ENCODE measurements around the gene NACC2. TPM values are rescaled to one million over a fixed set of nuclear protein-coding genes. Genes with fewer than 3 reads are reported as not detected.

The NACC2 gene
- total RNA-seq, 1 experiment from 2014 or later: 62.0 TPM

GRCh38 chr9:135963338-135963737 is 131.8 kb downstream of the NACC2 start:
- no peaks in the 10 kb centered on the region for H3K27me3 ChIP-seq (ENCODE audit: control insufficient read depth, insufficient read depth, low read length)
- in situ Hi-C loops (cut with HindIII; ENCODE audit: low pct_unique_long_range_greater_than_20kb, low sequenced_read_pairs): no loop called here
- CTCF ChIA-PET: no interaction called here

DNA sequence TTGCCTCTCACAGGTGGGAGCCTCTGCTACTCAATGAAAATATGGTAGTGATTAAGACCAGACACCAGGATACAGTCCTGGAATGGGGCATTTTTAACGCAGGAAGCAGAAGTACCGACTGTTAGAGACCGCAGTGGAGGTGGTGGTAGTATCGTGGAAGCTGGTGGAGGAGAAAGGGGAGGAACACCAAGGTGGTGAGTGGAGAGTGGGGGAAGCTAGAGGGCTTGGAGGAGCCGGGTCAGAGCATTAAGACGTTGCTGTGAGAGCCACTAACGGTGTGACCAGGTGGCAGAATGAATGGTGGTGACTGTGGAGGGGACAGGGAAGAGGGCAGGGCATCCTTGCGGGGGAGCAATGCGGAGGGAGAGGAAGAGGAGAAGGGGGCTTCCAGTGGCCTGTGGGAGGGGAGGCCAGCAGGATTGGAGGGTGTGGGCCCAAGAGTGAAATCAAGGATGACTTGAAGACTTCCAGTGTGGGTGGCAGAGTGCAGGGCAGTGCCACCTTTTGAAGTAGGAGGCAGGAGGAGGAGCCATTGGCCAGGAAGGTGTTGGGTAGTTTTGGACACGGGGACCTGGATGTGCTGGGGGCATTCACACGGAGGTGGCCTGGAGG is 132.3 kb downstream of the NACC2 start:
- Histone ChIP-seq H3K27me3 (ENCODE audit: control insufficient read depth, insufficient read depth, low read length) (no peaks in the 10 kb centered on the region), H3K4me3 (ENCODE audit: low read depth in 2 of 2, low read length in 2 of 2) (no peak overlapping the region), H3K9me3 (ENCODE audit: control insufficient read depth, insufficient read depth, low read depth, low read length) (no peaks in the 10 kb centered on the region), H3K27ac (ENCODE audit: low read length) (no peak overlapping the region), H3K36me3 (ENCODE audit: control insufficient read depth, insufficient read depth, low read length) (no peaks in the 10 kb centered on the region), H3K4me1 (ENCODE audit: control insufficient read depth, insufficient read depth, low read length) (peaks cover 3% of the 10 kb centered on the region; the same call in 1 of the 2 replicates)
- intact Hi-C loops (cut with micrococcal nuclease; ENCODE audit: unreplicated experiment): no loop called here
- ATAC-seq (no peak), DNase-seq (ENCODE audit: low read depth, low spot score) (no peak)
- TF ChIP-seq SIN3A (IDR thresholded peaks at IDR 0.05; ENCODE audit: borderline replicate concordance, insufficient read depth, low read depth, low read length): no peak
- TF ChIP-seq, protein P1, sequence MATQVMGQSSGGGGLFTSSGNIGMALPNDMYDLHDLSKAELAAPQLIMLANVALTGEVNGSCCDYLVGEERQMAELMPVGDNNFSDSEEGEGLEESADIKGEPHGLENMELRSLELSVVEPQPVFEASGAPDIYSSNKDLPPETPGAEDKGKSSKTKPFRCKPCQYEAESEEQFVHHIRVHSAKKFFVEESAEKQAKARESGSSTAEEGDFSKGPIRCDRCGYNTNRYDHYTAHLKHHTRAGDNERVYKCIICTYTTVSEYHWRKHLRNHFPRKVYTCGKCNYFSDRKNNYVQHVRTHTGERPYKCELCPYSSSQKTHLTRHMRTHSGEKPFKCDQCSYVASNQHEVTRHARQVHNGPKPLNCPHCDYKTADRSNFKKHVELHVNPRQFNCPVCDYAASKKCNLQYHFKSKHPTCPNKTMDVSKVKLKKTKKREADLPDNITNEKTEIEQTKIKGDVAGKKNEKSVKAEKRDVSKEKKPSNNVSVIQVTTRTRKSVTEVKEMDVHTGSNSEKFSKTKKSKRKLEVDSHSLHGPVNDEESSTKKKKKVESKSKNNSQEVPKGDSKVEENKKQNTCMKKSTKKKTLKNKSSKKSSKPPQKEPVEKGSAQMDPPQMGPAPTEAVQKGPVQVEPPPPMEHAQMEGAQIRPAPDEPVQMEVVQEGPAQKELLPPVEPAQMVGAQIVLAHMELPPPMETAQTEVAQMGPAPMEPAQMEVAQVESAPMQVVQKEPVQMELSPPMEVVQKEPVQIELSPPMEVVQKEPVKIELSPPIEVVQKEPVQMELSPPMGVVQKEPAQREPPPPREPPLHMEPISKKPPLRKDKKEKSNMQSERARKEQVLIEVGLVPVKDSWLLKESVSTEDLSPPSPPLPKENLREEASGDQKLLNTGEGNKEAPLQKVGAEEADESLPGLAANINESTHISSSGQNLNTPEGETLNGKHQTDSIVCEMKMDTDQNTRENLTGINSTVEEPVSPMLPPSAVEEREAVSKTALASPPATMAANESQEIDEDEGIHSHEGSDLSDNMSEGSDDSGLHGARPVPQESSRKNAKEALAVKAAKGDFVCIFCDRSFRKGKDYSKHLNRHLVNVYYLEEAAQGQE (IDR thresholded peaks at IDR 0.05; ENCODE audit: insufficient read depth in 1 of 2, low read depth in 2 of 2, low read length in 1 of 2): no peak
- TF ChIP-seq, protein P2, sequence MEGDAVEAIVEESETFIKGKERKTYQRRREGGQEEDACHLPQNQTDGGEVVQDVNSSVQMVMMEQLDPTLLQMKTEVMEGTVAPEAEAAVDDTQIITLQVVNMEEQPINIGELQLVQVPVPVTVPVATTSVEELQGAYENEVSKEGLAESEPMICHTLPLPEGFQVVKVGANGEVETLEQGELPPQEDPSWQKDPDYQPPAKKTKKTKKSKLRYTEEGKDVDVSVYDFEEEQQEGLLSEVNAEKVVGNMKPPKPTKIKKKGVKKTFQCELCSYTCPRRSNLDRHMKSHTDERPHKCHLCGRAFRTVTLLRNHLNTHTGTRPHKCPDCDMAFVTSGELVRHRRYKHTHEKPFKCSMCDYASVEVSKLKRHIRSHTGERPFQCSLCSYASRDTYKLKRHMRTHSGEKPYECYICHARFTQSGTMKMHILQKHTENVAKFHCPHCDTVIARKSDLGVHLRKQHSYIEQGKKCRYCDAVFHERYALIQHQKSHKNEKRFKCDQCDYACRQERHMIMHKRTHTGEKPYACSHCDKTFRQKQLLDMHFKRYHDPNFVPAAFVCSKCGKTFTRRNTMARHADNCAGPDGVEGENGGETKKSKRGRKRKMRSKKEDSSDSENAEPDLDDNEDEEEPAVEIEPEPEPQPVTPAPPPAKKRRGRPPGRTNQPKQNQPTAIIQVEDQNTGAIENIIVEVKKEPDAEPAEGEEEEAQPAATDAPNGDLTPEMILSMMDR (IDR thresholded peaks at IDR 0.05): no peak
- no peak for TF ChIP-seq POLR2AphosphoS5 (IDR thresholded peaks at IDR 0.05; ENCODE audit: low read depth, low read length)
- TF ChIP-seq TCF7L2 (IDR thresholded peaks at IDR 0.05; ENCODE audit: low read depth, low read length): no peak
- BruUV-seq (replicated peaks): no TSS peak
- in situ Hi-C loops (cut with HindIII; ENCODE audit: low pct_unique_long_range_greater_than_20kb, low sequenced_read_pairs): no loop called here
- ChIA-PET POLR2A (no interaction called here), CTCF (no interaction called here)

More at GRCh38 chr9:135963338-135963737, 131.8 kb downstream of the NACC2 start:
- H3K36me3 ChIP-seq (ENCODE audit: control insufficient read depth, insufficient read depth, low read length): no peaks in the 10 kb centered on the region
- intact Hi-C loops (cut with micrococcal nuclease; ENCODE audit: unreplicated experiment): no loop called here
- H3K9me3 ChIP-seq (ENCODE audit: control insufficient read depth, insufficient read depth, low read depth, low read length): no peaks in the 10 kb centered on the region
- POLR2A ChIA-PET: no interaction called here
- no peak for DNase-seq (ENCODE audit: low read depth, low spot score)
- no TSS peak for BruUV-seq (replicated peaks)
- no peak for ATAC-seq
- H3K4me3 ChIP-seq (ENCODE audit: low read depth in 2 of 2, low read length in 2 of 2): no peak overlapping the region
- peaks cover 3% of the 10 kb centered on the region; the same call in 1 of the 2 replicates for H3K4me1 ChIP-seq (ENCODE audit: control insufficient read depth, insufficient read depth, low read length)
- no peak overlapping the region for H3K27ac ChIP-seq (ENCODE audit: low read length)
- TF ChIP-seq, protein P2 (IDR thresholded peaks at IDR 0.05): no peak
- no peak for TF ChIP-seq TCF7L2 (IDR thresholded peaks at IDR 0.05; ENCODE audit: low read depth, low read length)
- TF ChIP-seq POLR2AphosphoS5 (IDR thresholded peaks at IDR 0.05; ENCODE audit: low read depth, low read length): no peak
- TF ChIP-seq, protein P1 (IDR thresholded peaks at IDR 0.05; ENCODE audit: insufficient read depth in 1 of 2, low read depth in 2 of 2, low read length in 1 of 2): no peak
- TF ChIP-seq SIN3A (IDR thresholded peaks at IDR 0.05; ENCODE audit: borderline replicate concordance, insufficient read depth, low read depth, low read length): no peak
